Measurements from ENCODE around the gene G3BP2.

Gene G3BP2

GRCh38 chr4:75623026-75623425, 50.2 kb downstream of the G3BP2 start:
- no peak overlapping the region for H3K4me3 ChIP-seq (ENCODE audit: low read length)
- H3K9me2 ChIP-seq (replicated peaks; ENCODE audit: insufficient read depth, low read length), result no peaks in the 10 kb centered on the region
- H3K27me3 ChIP-seq (replicated peaks; ENCODE audit: insufficient read depth, low read length), result no peaks in the 10 kb centered on the region
- no peak overlapping the region for H3K9ac ChIP-seq (ENCODE audit: low read length)
- H4K20me1 ChIP-seq (ENCODE audit: insufficient read depth, low read length), result no peaks in the 10 kb centered on the region
- H3K4me1 ChIP-seq (ENCODE audit: low read length), result no peaks in the 10 kb centered on the region
- H2AFZ ChIP-seq (ENCODE audit: low read length), result no peak overlapping the region
- TF ChIP-seq EZH2phosphoT487 (IDR thresholded peaks at IDR 0.05; ENCODE audit: low read length), result no peak
- TF ChIP-seq EZH2 (optimal IDR thresholded peaks at IDR 0.05; ENCODE audit: low read depth, low read length), result no peak
- TF ChIP-seq, protein P1, sequence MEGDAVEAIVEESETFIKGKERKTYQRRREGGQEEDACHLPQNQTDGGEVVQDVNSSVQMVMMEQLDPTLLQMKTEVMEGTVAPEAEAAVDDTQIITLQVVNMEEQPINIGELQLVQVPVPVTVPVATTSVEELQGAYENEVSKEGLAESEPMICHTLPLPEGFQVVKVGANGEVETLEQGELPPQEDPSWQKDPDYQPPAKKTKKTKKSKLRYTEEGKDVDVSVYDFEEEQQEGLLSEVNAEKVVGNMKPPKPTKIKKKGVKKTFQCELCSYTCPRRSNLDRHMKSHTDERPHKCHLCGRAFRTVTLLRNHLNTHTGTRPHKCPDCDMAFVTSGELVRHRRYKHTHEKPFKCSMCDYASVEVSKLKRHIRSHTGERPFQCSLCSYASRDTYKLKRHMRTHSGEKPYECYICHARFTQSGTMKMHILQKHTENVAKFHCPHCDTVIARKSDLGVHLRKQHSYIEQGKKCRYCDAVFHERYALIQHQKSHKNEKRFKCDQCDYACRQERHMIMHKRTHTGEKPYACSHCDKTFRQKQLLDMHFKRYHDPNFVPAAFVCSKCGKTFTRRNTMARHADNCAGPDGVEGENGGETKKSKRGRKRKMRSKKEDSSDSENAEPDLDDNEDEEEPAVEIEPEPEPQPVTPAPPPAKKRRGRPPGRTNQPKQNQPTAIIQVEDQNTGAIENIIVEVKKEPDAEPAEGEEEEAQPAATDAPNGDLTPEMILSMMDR (IDR thresholded peaks at IDR 0.05; ENCODE audit: low read length), result no peak
- H3K27ac ChIP-seq (ENCODE audit: low read length), result no peak overlapping the region
- no peak for DNase-seq
- no peaks in the 10 kb centered on the region for H3K36me3 ChIP-seq (replicated peaks; ENCODE audit: insufficient read depth, low read length)
- no peaks in the 10 kb centered on the region for H3K9me3 ChIP-seq (replicated peaks; ENCODE audit: insufficient read depth, low read length)
- no peaks in the 10 kb centered on the region for H3F3A ChIP-seq (ENCODE audit: insufficient read depth, low read length)
- no peaks in the 10 kb centered on the region for H3K79me2 ChIP-seq (ENCODE audit: low read length)
- H3K4me2 ChIP-seq (ENCODE audit: low read depth, low read length), result no peak overlapping the region

GRCh38 chr4:75621715-75622114, 51.5 kb downstream of the G3BP2 start:
- no peaks in the 10 kb centered on the region for H3K9me3 ChIP-seq (replicated peaks; ENCODE audit: insufficient read depth, low read length)
- H3K36me3 ChIP-seq (replicated peaks; ENCODE audit: insufficient read depth, low read length), result no peaks in the 10 kb centered on the region
- H4K20me1 ChIP-seq (ENCODE audit: insufficient read depth, low read length), result no peaks in the 10 kb centered on the region
- no peak overlapping the region for H3K27ac ChIP-seq (ENCODE audit: low read length)
- DNase-seq, result no peak
- no peak overlapping the region for H3K4me3 ChIP-seq (ENCODE audit: low read length)
- H3F3A ChIP-seq (ENCODE audit: insufficient read depth, low read length), result no peaks in the 10 kb centered on the region
- no peak overlapping the region for H2AFZ ChIP-seq (ENCODE audit: low read length)
- no peaks in the 10 kb centered on the region for H3K79me2 ChIP-seq (ENCODE audit: low read length)
- H3K4me1 ChIP-seq (ENCODE audit: low read length), result no peaks in the 10 kb centered on the region
- no peak overlapping the region for H3K4me2 ChIP-seq (ENCODE audit: low read depth, low read length)
- no peaks in the 10 kb centered on the region for H3K9me2 ChIP-seq (replicated peaks; ENCODE audit: insufficient read depth, low read length)
- H3K27me3 ChIP-seq (replicated peaks; ENCODE audit: insufficient read depth, low read length), result no peaks in the 10 kb centered on the region
- H3K9ac ChIP-seq (ENCODE audit: low read length), result no peak overlapping the region
- TF ChIP-seq EZH2phosphoT487 (IDR thresholded peaks at IDR 0.05; ENCODE audit: low read length) (no peak), EZH2 (optimal IDR thresholded peaks at IDR 0.05; ENCODE audit: low read depth, low read length) (no peak)
- TF ChIP-seq, protein P1 (IDR thresholded peaks at IDR 0.05; ENCODE audit: low read length), result no peak

DNA sequence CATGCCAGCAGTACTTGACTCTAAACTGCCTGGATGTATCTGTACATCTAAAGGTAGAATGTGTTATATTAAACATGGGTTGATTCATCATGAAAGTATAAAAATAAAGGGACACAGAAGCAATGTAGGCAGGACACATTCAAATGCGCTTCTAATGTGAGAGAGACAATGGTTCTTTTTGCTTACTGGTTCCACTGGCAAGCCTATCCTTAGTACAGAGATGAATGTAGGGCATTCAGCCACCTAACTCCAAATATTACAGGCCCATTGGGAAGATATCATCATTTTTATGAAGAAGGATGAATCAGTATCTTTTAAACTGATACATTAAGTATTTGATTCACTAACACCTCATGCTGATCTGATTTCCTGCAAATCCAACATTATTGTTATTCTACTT, 60.9 kb downstream of the G3BP2 start:
- H3F3A ChIP-seq (ENCODE audit: insufficient read depth, low read length), result no peaks in the 10 kb centered on the region
- no peaks in the 10 kb centered on the region for H3K36me3 ChIP-seq (replicated peaks; ENCODE audit: insufficient read depth, low read length)
- H3K27ac ChIP-seq (ENCODE audit: low read length), result no peak overlapping the region
- TF ChIP-seq, protein P1 (IDR thresholded peaks at IDR 0.05; ENCODE audit: low read length), result no peak
- TF ChIP-seq EZH2phosphoT487 (IDR thresholded peaks at IDR 0.05; ENCODE audit: low read length) (no peak), EZH2 (optimal IDR thresholded peaks at IDR 0.05; ENCODE audit: low read depth, low read length) (no peak)
- no peak overlapping the region for H3K4me2 ChIP-seq (ENCODE audit: low read depth, low read length)
- H4K20me1 ChIP-seq (ENCODE audit: insufficient read depth, low read length), result no peaks in the 10 kb centered on the region
- no peaks in the 10 kb centered on the region for H3K27me3 ChIP-seq (replicated peaks; ENCODE audit: insufficient read depth, low read length)
- DNase-seq, result no peak
- H3K79me2 ChIP-seq (ENCODE audit: low read length), result no peaks in the 10 kb centered on the region
- no peak overlapping the region for H2AFZ ChIP-seq (ENCODE audit: low read length)
- no peak overlapping the region for H3K9ac ChIP-seq (ENCODE audit: low read length)
- peaks cover 9% of the 10 kb centered on the region for H3K4me1 ChIP-seq (ENCODE audit: low read length)
- no peaks in the 10 kb centered on the region for H3K9me3 ChIP-seq (replicated peaks; ENCODE audit: insufficient read depth, low read length)
- H3K9me2 ChIP-seq (replicated peaks; ENCODE audit: insufficient read depth, low read length), result no peaks in the 10 kb centered on the region
- H3K4me3 ChIP-seq (ENCODE audit: low read length), result no peak overlapping the region
